Measurements from ENCODE around the gene DENND1B. TPM values are rescaled to one million over a fixed set of nuclear protein-coding genes. Genes with fewer than 3 reads are reported as not detected.

DENND1B gene
- total RNA-seq, 2 experiments from 2014 or later: 11.8 to 13.3 TPM

GRCh38 chr1:197486946-197487345, 288.3 kb downstream of the DENND1B start:
- H3K27ac Mint-ChIP-seq: no peak overlapping the region
- no peak for DNase-seq
- no peak overlapping the region for H3K4me3 Mint-ChIP-seq
- peaks cover 1% of the 10 kb centered on the region for H3K9me3 Mint-ChIP-seq
- peaks cover 1% of the 10 kb centered on the region for H3K4me1 Mint-ChIP-seq
- H3K36me3 Mint-ChIP-seq: no peaks in the 10 kb centered on the region
- peaks cover 9% of the 10 kb centered on the region for H3K27me3 Mint-ChIP-seq

DNA sequence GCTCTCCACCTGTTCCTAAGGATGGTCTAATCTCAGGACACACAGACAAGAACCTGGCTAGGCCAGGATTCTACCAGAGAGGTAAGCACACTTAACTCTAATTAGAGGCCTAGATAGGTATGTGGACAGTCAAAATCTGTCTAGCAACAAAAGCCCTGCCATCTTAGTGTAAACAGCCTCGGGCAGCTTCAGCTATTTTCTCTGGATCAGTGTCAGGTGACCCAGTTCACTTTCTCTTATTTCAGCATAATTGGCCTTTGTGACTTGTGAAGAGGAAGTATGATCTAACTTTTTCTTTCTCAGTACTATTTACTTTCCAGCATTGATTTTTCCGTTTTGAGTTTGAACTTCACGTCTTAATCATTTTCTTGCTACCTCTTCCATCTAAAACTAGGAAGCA, 289.5 kb downstream of the DENND1B start:
- H3K27me3 Mint-ChIP-seq: peaks cover 8% of the 10 kb centered on the region
- DNase-seq: no peak
- no peak overlapping the region for H3K27ac Mint-ChIP-seq
- peaks cover 1% of the 10 kb centered on the region for H3K9me3 Mint-ChIP-seq
- no peaks in the 10 kb centered on the region for H3K36me3 Mint-ChIP-seq
- H3K4me3 Mint-ChIP-seq: no peak overlapping the region
- peaks cover 11% of the 10 kb centered on the region for H3K4me1 Mint-ChIP-seq

DNA sequence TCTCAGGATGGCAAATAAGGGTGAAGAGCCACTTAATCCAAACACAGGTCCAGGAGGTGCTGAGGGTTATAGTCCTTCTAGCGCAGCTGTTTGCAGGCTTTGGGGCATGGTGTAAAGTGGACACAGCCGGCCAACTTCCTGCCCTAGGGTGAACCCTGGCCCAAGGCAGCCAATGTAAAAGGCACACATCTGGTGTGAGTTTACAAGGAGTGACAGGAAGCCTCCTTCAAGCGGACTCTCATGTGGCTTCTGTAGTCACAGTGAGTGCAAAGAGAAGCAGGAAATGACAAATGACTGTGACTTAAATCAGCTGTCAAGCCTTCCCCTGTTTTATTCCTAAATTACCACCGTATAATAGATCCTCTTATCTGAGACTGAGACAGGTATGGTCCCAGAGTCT, 294.2 kb downstream of the DENND1B start:
- H3K9me3 Mint-ChIP-seq: no peaks in the 10 kb centered on the region
- peaks cover 11% of the 10 kb centered on the region for H3K4me1 Mint-ChIP-seq
- no peaks in the 10 kb centered on the region for H3K27me3 Mint-ChIP-seq
- no peak overlapping the region for H3K4me3 Mint-ChIP-seq
- peak; percentile 4 for DNase-seq
- no peaks in the 10 kb centered on the region for H3K36me3 Mint-ChIP-seq
- H3K27ac Mint-ChIP-seq: no peak overlapping the region

DNA sequence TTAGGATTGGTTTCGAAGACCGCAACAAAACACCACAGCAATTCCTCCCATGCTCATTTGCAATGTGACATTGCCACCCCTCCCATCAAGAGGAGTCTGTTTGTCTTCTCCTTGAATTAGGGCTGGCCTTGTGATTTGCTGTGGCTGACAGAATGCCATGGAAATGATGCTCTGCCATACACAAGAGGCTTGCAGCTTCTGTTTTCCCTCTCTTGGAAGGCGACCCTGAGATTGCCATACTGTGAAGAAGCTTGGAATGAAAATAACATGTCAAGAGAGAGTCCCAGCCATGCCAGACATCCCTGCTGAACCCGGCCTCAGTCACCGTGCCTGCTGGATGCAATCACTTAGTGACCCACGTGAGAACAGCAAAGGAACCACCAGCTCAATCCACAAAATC, 294.8 kb downstream of the DENND1B start:
- Mint-ChIP-seq H3K4me3 (no peak overlapping the region), H3K9me3 (no peaks in the 10 kb centered on the region), H3K27ac (no peak overlapping the region), H3K36me3 (no peaks in the 10 kb centered on the region), H3K27me3 (no peaks in the 10 kb centered on the region), H3K4me1 (peaks cover 11% of the 10 kb centered on the region)
- DNase-seq: no peak

GRCh38 chr1:197472141-197472540, 303.1 kb downstream of the DENND1B start:
- H3K4me3 Mint-ChIP-seq: no peak overlapping the region
- no peak overlapping the region for H3K27ac Mint-ChIP-seq
- no peaks in the 10 kb centered on the region for H3K4me1 Mint-ChIP-seq
- no peaks in the 10 kb centered on the region for H3K36me3 Mint-ChIP-seq
- H3K9me3 Mint-ChIP-seq: no peaks in the 10 kb centered on the region
- DNase-seq: no peak
- peaks cover 3% of the 10 kb centered on the region for H3K27me3 Mint-ChIP-seq

DNA sequence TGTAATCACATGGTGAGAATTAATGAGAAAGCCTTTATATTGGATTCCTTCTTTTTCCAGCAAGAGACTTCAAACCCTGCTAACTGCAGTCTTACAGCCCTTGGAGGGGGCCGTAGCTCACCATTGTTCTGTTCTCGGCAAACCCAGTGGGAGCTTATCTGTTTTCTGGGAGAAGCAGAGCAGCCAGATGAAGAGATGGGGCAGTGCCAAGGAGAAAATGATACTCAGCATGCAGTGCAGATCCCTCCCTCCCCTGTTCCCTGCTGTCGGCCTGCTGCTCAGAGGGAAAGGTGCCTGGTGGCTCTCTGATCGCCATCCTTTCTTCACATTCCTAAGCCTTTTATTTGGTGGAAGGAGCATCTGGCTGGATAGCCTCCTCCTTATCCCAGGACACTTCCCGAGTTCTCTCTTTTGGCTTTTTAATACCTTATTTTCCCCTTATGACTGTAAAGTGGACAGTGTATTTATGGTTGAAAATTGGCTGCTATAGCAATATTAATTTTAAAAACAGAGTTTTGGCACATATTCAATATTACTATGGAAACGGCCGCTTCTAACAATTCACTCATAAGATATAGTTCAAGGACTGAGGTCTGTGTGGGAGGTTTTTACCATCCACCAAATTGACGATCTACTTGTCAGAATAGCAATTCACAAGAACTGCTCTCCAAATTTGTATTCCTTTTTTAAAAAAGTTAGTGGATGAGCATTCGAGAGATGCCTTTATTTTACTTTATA, 303.9 kb downstream of the DENND1B start:
- no peaks in the 10 kb centered on the region for H3K4me1 Mint-ChIP-seq

GRCh38 chr1:197470330-197470729, 304.9 kb downstream of the DENND1B start:
- H3K9me3 Mint-ChIP-seq: no peaks in the 10 kb centered on the region
- no peak overlapping the region for H3K4me3 Mint-ChIP-seq
- no peak overlapping the region for H3K27ac Mint-ChIP-seq
- no peaks in the 10 kb centered on the region for H3K36me3 Mint-ChIP-seq
- H3K27me3 Mint-ChIP-seq: peaks cover 3% of the 10 kb centered on the region
- H3K4me1 Mint-ChIP-seq: no peaks in the 10 kb centered on the region
- DNase-seq: no peak

More for the DNA sequence above, 303.9 kb downstream of the DENND1B start:
- DNase-seq: no peak
- Mint-ChIP-seq H3K27me3 (peaks cover 3% of the 10 kb centered on the region), H3K9me3 (no peaks in the 10 kb centered on the region), H3K4me3 (no peak overlapping the region), H3K36me3 (no peaks in the 10 kb centered on the region), H3K27ac (no peak overlapping the region)

DNA sequence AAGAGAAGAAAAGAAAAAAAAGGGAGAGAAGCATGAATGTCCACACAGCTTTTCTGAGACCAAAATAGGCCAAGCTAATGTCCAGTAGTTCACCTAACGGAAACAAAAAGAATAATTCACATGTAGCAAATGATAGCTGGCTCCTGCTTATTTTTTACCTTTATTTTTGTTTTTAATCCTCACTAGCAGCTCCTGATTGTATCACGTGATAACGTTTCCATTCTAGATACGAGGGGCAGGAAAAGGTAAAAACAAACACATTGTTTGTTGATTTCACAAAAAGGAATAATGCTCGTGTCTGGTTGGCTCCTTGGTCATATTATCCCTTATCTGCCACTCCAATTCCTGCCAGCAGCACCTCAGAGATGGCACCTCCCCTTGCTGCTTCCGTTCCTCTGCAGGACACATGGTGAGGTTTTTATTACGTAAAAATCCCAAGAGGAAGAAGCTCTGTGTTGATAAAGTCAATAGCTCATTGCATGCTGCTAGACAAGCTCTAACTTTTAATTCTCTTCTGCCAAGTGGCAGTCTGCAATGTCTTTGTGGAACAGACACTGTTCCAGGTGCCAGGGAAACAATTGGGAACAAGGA, 305.6 kb downstream of the DENND1B start:
- DNase-seq: no peak
- no peak overlapping the region for H3K4me3 Mint-ChIP-seq
- H3K9me3 Mint-ChIP-seq: no peaks in the 10 kb centered on the region
- no peaks in the 10 kb centered on the region for H3K36me3 Mint-ChIP-seq
- no peaks in the 10 kb centered on the region for H3K4me1 Mint-ChIP-seq
- no peak overlapping the region for H3K27ac Mint-ChIP-seq
- peaks cover 3% of the 10 kb centered on the region for H3K27me3 Mint-ChIP-seq

DNA sequence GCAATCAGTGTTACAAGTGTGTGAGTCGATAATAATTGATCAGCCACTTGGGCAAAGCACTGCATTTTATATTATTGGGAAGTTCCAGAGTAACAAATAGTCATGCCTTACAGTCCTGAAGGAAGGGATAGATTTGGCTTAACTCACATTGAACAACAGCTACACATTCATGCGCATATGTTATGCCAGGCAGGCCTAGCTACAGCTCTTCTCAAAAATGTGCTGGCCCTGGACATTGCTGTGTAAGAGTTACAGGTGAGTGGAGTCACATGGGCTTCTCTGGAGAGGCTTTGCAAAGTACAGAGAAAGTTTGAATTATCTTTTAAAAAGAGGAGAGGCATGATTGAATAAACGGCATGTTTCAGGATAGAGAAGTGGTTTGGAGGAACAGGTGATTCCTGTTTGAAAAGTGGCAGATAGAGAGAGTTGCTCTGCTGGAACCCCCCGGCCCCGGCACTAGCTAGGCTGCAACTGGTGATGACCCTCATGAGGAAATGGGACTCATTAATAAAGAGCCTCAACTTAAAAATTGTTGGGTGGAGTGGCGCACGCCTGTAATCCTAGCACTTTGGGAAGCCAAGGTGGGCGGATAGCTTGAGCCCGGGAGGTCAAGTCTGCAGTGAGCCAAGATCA, 306.6 kb downstream of the DENND1B start:
- Mint-ChIP-seq H3K36me3 (no peaks in the 10 kb centered on the region), H3K4me3 (no peak overlapping the region), H3K27me3 (peaks cover 3% of the 10 kb centered on the region), H3K4me1 (no peaks in the 10 kb centered on the region), H3K27ac (no peak overlapping the region), H3K9me3 (no peaks in the 10 kb centered on the region)
- DNase-seq: no peak

GRCh38 chr1:197467881-197468280, 307.4 kb downstream of the DENND1B start:
- DNase-seq: no peak
- Mint-ChIP-seq H3K4me3 (no peak overlapping the region), H3K9me3 (no peaks in the 10 kb centered on the region), H3K27ac (no peak overlapping the region), H3K27me3 (peaks cover 3% of the 10 kb centered on the region), H3K4me1 (no peaks in the 10 kb centered on the region), H3K36me3 (no peaks in the 10 kb centered on the region)

- no peaks in the 10 kb centered on the region for H3K4me1 Mint-ChIP-seq
- peaks cover 3% of the 10 kb centered on the region for H3K27me3 Mint-ChIP-seq
- H3K36me3 Mint-ChIP-seq: no peaks in the 10 kb centered on the region
Measured at GRCh38 chr1:197466813-197467212, 308.5 kb downstream of the DENND1B start.

GRCh38 chr1:197465528-197466327, 309.6 kb downstream of the DENND1B start:
- no peak for DNase-seq
- Mint-ChIP-seq H3K27ac (no peak overlapping the region), H3K36me3 (no peaks in the 10 kb centered on the region), H3K4me1 (no peaks in the 10 kb centered on the region), H3K27me3 (peaks cover 3% of the 10 kb centered on the region), H3K9me3 (no peaks in the 10 kb centered on the region), H3K4me3 (no peak overlapping the region)

More at GRCh38 chr1:197466813-197467212, 308.5 kb downstream of the DENND1B start:
- DNase-seq: no peak
- H3K4me3 Mint-ChIP-seq: no peak overlapping the region
- H3K9me3 Mint-ChIP-seq: no peaks in the 10 kb centered on the region
- no peak overlapping the region for H3K27ac Mint-ChIP-seq

GRCh38 chr1:197464044-197464443, 311.2 kb downstream of the DENND1B start:
- Mint-ChIP-seq H3K4me1 (no peaks in the 10 kb centered on the region), H3K27ac (no peak overlapping the region), H3K27me3 (no peaks in the 10 kb centered on the region), H3K36me3 (no peaks in the 10 kb centered on the region), H3K4me3 (no peak overlapping the region), H3K9me3 (no peaks in the 10 kb centered on the region)
- no peak for DNase-seq

DNA sequence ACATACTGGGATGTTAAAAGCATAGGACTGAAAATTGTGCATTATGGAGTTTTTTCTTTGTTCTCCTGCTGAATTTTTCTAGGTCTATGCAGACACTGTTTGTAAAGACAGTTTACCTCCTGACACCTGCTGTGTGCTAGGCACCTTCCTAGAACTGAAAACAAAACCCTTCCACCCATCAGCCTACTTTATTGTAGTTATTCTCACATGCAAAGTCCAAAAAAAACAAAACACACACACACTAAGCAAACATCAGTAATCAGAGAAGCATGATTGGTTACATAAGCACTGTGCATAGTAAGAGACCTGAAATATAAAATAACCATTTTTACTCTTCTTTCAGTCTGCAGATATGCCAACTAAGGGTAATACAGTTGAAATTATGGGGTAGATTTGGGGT, 312.1 kb downstream of the DENND1B start:
- no peaks in the 10 kb centered on the region for H3K36me3 Mint-ChIP-seq
- H3K4me3 Mint-ChIP-seq: no peak overlapping the region
- DNase-seq: no peak
- H3K4me1 Mint-ChIP-seq: no peaks in the 10 kb centered on the region
- H3K27ac Mint-ChIP-seq: no peak overlapping the region
- no peaks in the 10 kb centered on the region for H3K27me3 Mint-ChIP-seq
- H3K9me3 Mint-ChIP-seq: no peaks in the 10 kb centered on the region

- no peak for DNase-seq
- no peaks in the 10 kb centered on the region for H3K4me1 Mint-ChIP-seq
- no peaks in the 10 kb centered on the region for H3K27me3 Mint-ChIP-seq
- H3K4me3 Mint-ChIP-seq: no peak overlapping the region
- H3K27ac Mint-ChIP-seq: no peak overlapping the region
- H3K9me3 Mint-ChIP-seq: no peaks in the 10 kb centered on the region
- H3K36me3 Mint-ChIP-seq: no peaks in the 10 kb centered on the region
Measured at GRCh38 chr1:197462539-197462938, 312.7 kb downstream of the DENND1B start.
